ENCODE results near the gene DLG3. TPM values are rescaled to one million over a fixed set of nuclear protein-coding genes. Genes with fewer than 3 reads are reported as not detected.

DLG3 gene
- polyA plus RNA-seq, 3 donors = 0.12 to 0.17 TPM; not detected in 1

- DNase-seq = no peak
- H2AFZ ChIP-seq (ENCODE audit: insufficient read depth, low read depth, low read length, poor library complexity, severe bottlenecking) = no peak overlapping the region
- no peaks in the 10 kb centered on the region for H3K9me3 ChIP-seq (replicated peaks in 1 of 2; ENCODE audit: control insufficient read depth in 1 of 2, insufficient read depth in 1 of 2, low read length in 2 of 2)
- Mint-ChIP-seq H3K36me3 (no peaks in the 10 kb centered on the region), H3K4me1 (peaks cover 10% of the 10 kb centered on the region), H3K27ac (no peak overlapping the region), H3K4me3 (no peak overlapping the region), H3K27me3 (ENCODE audit: low read depth in 3 of 3) (peaks cover 1 to 24% (median 2%) of the 10 kb centered on the region in 3 donors), H3K9me3 (no peaks in the 10 kb centered on the region)
- no peaks in the 10 kb centered on the region for H4K20me1 ChIP-seq (ENCODE audit: insufficient read depth, low read length)
- no peak overlapping the region for H3K27ac ChIP-seq (ENCODE audit: low read depth in 1 of 2, low read length in 2 of 2)
- no peak overlapping the region for H3K4me3 ChIP-seq (replicated peaks in 1 of 3; ENCODE audit: low read depth in 2 of 3, low read length in 3 of 3)
- no peaks in the 10 kb centered on the region for H3K79me2 ChIP-seq (ENCODE audit: insufficient read depth, low read length)
- H3K4me2 ChIP-seq (replicated peaks; ENCODE audit: extremely low read depth, low read length, poor library complexity, severe bottlenecking) = no peak overlapping the region
- no peak overlapping the region for H3K9ac ChIP-seq (ENCODE audit: insufficient read depth, low read length, poor library complexity, severe bottlenecking)
- peaks cover 0 to 3% of the 10 kb centered on the region in 2 donors for H3K4me1 ChIP-seq (ENCODE audit: control insufficient read depth in 1 of 2, insufficient read depth in 2 of 2, low read length in 2 of 2)
- no CpG with 5 or more reads among the region's 4 CpGs for WGBS (ENCODE audit: insufficient coverage)
- no peak for TF ChIP-seq CTCF (IDR thresholded peaks at IDR 0.05)
- no peaks in the 10 kb centered on the region for H3K36me3 ChIP-seq (replicated peaks in 1 of 2; ENCODE audit: control insufficient read depth in 1 of 2, insufficient read depth in 2 of 2, low read length in 2 of 2)
- H3K27me3 ChIP-seq (ENCODE audit: control insufficient read depth in 2 of 2, insufficient read depth in 2 of 2, low read length in 2 of 2) = peaks cover 0 to 2% of the 10 kb centered on the region in 2 donors
- intact Hi-C loops (cut with micrococcal nuclease) = no loop called here
Measured at GRCh38 chrX:70477734-70478075, 33.1 kb downstream of the DLG3 start.

GRCh38 chrX:70478526-70479245 lies 34.1 kb downstream of the DLG3 start:
- Mint-ChIP-seq H3K4me1 (peaks cover 10% of the 10 kb centered on the region), H3K27ac (no peak overlapping the region), H3K36me3 (no peaks in the 10 kb centered on the region), H3K4me3 (peak overlapping the region in 1 of 2 donors; percentile 16), H3K27me3 (ENCODE audit: low read depth in 3 of 3) (peaks cover 1 to 22% (median 2%) of the 10 kb centered on the region in 3 donors), H3K9me3 (no peaks in the 10 kb centered on the region)
- TF ChIP-seq CTCF (IDR thresholded peaks at IDR 0.05) = no peak
- Histone ChIP-seq H3K4me2 (replicated peaks; ENCODE audit: extremely low read depth, low read length, poor library complexity, severe bottlenecking) (no peak overlapping the region), H3K79me2 (ENCODE audit: insufficient read depth, low read length) (no peaks in the 10 kb centered on the region), H3K4me1 (ENCODE audit: control insufficient read depth in 1 of 2, insufficient read depth in 2 of 2, low read length in 2 of 2) (peaks cover 0 to 3% of the 10 kb centered on the region in 2 donors), H3K27me3 (ENCODE audit: control insufficient read depth in 2 of 2, insufficient read depth in 2 of 2, low read length in 2 of 2) (peaks cover 0 to 2% of the 10 kb centered on the region in 2 donors), H3K36me3 (replicated peaks in 1 of 2; ENCODE audit: control insufficient read depth in 1 of 2, insufficient read depth in 2 of 2, low read length in 2 of 2) (no peaks in the 10 kb centered on the region), H3K9me3 (replicated peaks in 1 of 2; ENCODE audit: control insufficient read depth in 1 of 2, insufficient read depth in 1 of 2, low read length in 2 of 2) (no peaks in the 10 kb centered on the region), H3K9ac (ENCODE audit: insufficient read depth, low read length, poor library complexity, severe bottlenecking) (no peak overlapping the region), H2AFZ (ENCODE audit: insufficient read depth, low read depth, low read length, poor library complexity, severe bottlenecking) (no peak overlapping the region), H3K4me3 (replicated peaks in 1 of 3; ENCODE audit: low read depth in 2 of 3, low read length in 3 of 3) (no peak overlapping the region), H4K20me1 (ENCODE audit: insufficient read depth, low read length) (no peaks in the 10 kb centered on the region), H3K27ac (ENCODE audit: low read depth in 1 of 2, low read length in 2 of 2) (no peak overlapping the region)
- no peak for DNase-seq
- 100% methylated on average over 1 of the region's 10 CpGs for WGBS (ENCODE audit: insufficient coverage)
- intact Hi-C loops (cut with micrococcal nuclease) = no loop called here

All from CD14-positive monocyte (primary cell).